H9 (cell line): ENCODE results near the gene XRN2. TPM values are rescaled to one million over a fixed set of nuclear protein-coding genes. Genes with fewer than 3 reads are reported as not detected.

Experiments used
- DNase-seq: peaks from one replicate; pipeline ENCODE4 v3.0.0-alpha.2; 2017
- H2AFZ ChIP-seq: one replicate; pipeline ENCODE4 v1.6.1; 2013; ENCODE audit warnings: mild to moderate bottlenecking, low read length, control low read depth, moderate library complexity
- H2AK5ac ChIP-seq: 2 replicates; pipeline ENCODE4 v1.6.1; 2013; ENCODE audit warnings: low read length, control low read depth, mixed read lengths; ENCODE audit not compliant: insufficient read length
- H2BK120ac ChIP-seq: one replicate; pipeline ENCODE4 v1.6.1; 2013; ENCODE audit warnings: low read depth, mild to moderate bottlenecking, low read length, control low read depth, inconsistent platforms; ENCODE audit not compliant: poor library complexity, severe bottlenecking
- H2BK12ac ChIP-seq: 2 replicates; pipeline ENCODE4 v1.6.1; 2013; ENCODE audit warnings: low read length, control low read depth, mixed read lengths, low read depth; ENCODE audit not compliant: insufficient read length
- H2BK15ac ChIP-seq: 2 replicates; pipeline ENCODE4 v1.6.1; 2013; ENCODE audit warnings: low read depth, low read length, control low read depth
- H2BK20ac ChIP-seq: one replicate; pipeline ENCODE4 v1.6.1; 2013; ENCODE audit warnings: low read depth, mild to moderate bottlenecking, low read length, control low read depth, inconsistent platforms; ENCODE audit not compliant: poor library complexity, severe bottlenecking
- H2BK5ac ChIP-seq: 2 replicates; pipeline ENCODE4 v1.6.1; 2013; ENCODE audit warnings: low read length, control low read depth, mixed read lengths; ENCODE audit not compliant: insufficient read length
- H3K14ac ChIP-seq: 2 replicates; pipeline ENCODE4 v1.6.1; 2013; ENCODE audit warnings: low read length, control low read depth; ENCODE audit not compliant: insufficient read depth
- H3K18ac ChIP-seq: 2 replicates; pipeline ENCODE4 v1.6.1; 2013; ENCODE audit warnings: low read depth, mild to moderate bottlenecking, mixed read lengths, low read length, control low read depth; ENCODE audit not compliant: insufficient read length
- H3K23ac ChIP-seq: 2 replicates; pipeline ENCODE4 v1.6.1; 2013; ENCODE audit warnings: low read length, control low read depth, mixed read lengths, low read depth; ENCODE audit not compliant: insufficient read length
- H3K23me2 ChIP-seq: 2 replicates; pipeline ENCODE4 v1.6.1; 2013; ENCODE audit warnings: low read depth, mild to moderate bottlenecking, mixed read lengths, low read length, control low read depth; ENCODE audit not compliant: insufficient read length, poor library complexity, severe bottlenecking
- H3K27ac ChIP-seq: 2 replicates; pipeline ENCODE4 v1.5.1; 2013; ENCODE audit warnings: low read length, control low read depth, mixed read lengths, low read depth; ENCODE audit not compliant: insufficient read length
- H3K27me3 ChIP-seq: 2 replicates; pipeline ENCODE4 v1.6.1; 2013; ENCODE audit warnings: low read length, control low read depth, inconsistent platforms; ENCODE audit not compliant: insufficient read depth
- H3K4ac ChIP-seq: 2 replicates; pipeline ENCODE4 v1.6.1; 2013; ENCODE audit warnings: low read depth, mild to moderate bottlenecking, control low read depth, inconsistent platforms, low read length, moderate library complexity
- H3K4me1 ChIP-seq: 2 replicates; pipeline ENCODE4 v1.6.1; 2013; ENCODE audit warnings: low read length, control low read depth, inconsistent platforms; ENCODE audit not compliant: insufficient read depth
- H3K4me2 ChIP-seq: 2 replicates; pipeline ENCODE4 v1.6.1; 2013; ENCODE audit warnings: low read length, control low read depth, mixed read lengths; ENCODE audit not compliant: insufficient read length, insufficient read depth
- H3K56ac ChIP-seq: 2 replicates; pipeline ENCODE4 v1.6.1; 2013; ENCODE audit warnings: low read depth, mild to moderate bottlenecking, mixed read lengths, low read length, control low read depth; ENCODE audit not compliant: insufficient read length
- H3K79me1 ChIP-seq: 2 replicates; pipeline ENCODE4 v1.6.1; 2013; ENCODE audit warnings: low read depth, mild to moderate bottlenecking, moderate library complexity, low read length, control low read depth, inconsistent platforms; ENCODE audit not compliant: insufficient read depth, poor library complexity, severe bottlenecking
- H3K79me2 ChIP-seq: 2 replicates; pipeline ENCODE4 v1.6.1; 2013; ENCODE audit warnings: low read length, control low read depth, inconsistent platforms; ENCODE audit not compliant: insufficient read depth
- H3K9ac ChIP-seq: 2 replicates; pipeline ENCODE4 v1.6.1; 2013; ENCODE audit warnings: low read length, control low read depth, mixed read lengths; ENCODE audit not compliant: insufficient read length; ENCODE audit errors: extremely low read depth
- H3K9me3 ChIP-seq: one replicate; pipeline ENCODE4 v1.6.1; 2013; ENCODE audit warnings: low read depth, low read length, inconsistent platforms; ENCODE audit not compliant: control insufficient read depth
- H3T11ph ChIP-seq: one replicate; pipeline ENCODE4 v1.6.1; 2013; ENCODE audit warnings: mild to moderate bottlenecking, low read length, control low read depth, inconsistent platforms
- H4K20me1 ChIP-seq: one replicate; pipeline ENCODE4 v1.6.1; 2013; ENCODE audit not compliant: control insufficient read depth, insufficient read length, insufficient read depth
- H4K5ac ChIP-seq: 2 replicates; pipeline ENCODE4 v1.6.1; 2013; ENCODE audit warnings: low read depth, mild to moderate bottlenecking, mixed read lengths, low read length, control low read depth; ENCODE audit not compliant: insufficient read length
- H4K8ac ChIP-seq: replicated peaks from 2 replicates; pipeline ENCODE4 v1.6.1; 2013; ENCODE audit warnings: low read length, control low read depth, mixed read lengths, low read depth; ENCODE audit not compliant: insufficient read length
- H4K91ac ChIP-seq: 2 replicates; pipeline ENCODE4 v1.6.1; 2013; ENCODE audit warnings: low read depth, mild to moderate bottlenecking, moderate library complexity, mixed read lengths, low read length, control low read depth; ENCODE audit not compliant: insufficient read length
- H3K27ac Mint-ChIP-seq, 3 experiments: 2 replicates in 2 of 3; 3 replicates in 1 of 3; pipeline ENCODE4 v1.8.0; 2020 to 2021; ENCODE audit warnings: mixed read lengths in 3 of 3, mild to moderate bottlenecking in 1 of 3, moderate library complexity in 1 of 3
- H3K27me3 Mint-ChIP-seq: 2 replicates; pipeline ENCODE4 v1.8.0; 2021; ENCODE audit warnings: low read depth, mild to moderate bottlenecking, moderate library complexity, mixed read lengths
- H3K36me3 Mint-ChIP-seq, 3 experiments: 2 replicates in 2 of 3; 3 replicates in 1 of 3; pipeline ENCODE4 v1.8.0; 2020 to 2021; ENCODE audit warnings: low read depth in 3 of 3, mixed read lengths in 3 of 3; ENCODE audit not compliant: insufficient read depth in 1 of 3
- H3K4me1 Mint-ChIP-seq, 2 experiments: 2 replicates each; pipeline ENCODE4 v1.8.0; 2020; ENCODE audit warnings: mixed read lengths in 2 of 2
- H3K4me3 Mint-ChIP-seq, 2 experiments: 2 replicates in 1 of 2; 3 replicates in 1 of 2; pipeline ENCODE4 v1.8.0; 2020 to 2021; ENCODE audit warnings: mild to moderate bottlenecking in 2 of 2, mixed read lengths in 2 of 2, moderate library complexity in 1 of 2
- H3K9me3 Mint-ChIP-seq, 2 experiments: 2 replicates in 1 of 2; 3 replicates in 1 of 2; pipeline ENCODE4 v1.8.0; 2020; ENCODE audit warnings: mild to moderate bottlenecking in 2 of 2, mixed read lengths in 2 of 2, moderate library complexity in 1 of 2
- CTCF ChIP-seq: fragments of 200-600 bp; sonication (generic); conservative IDR thresholded peaks from 3 replicates; pipeline ENCODE4 v1.8.0; 2021; ENCODE audit warnings: antibody characterized with exemption, mild to moderate bottlenecking
- WGBS: extraction: QIAGEN DNeasy Blood & Tissue Kit; methylation state at CpG from one replicate; pipeline ENCODE4 v1.1.7; 2013; ENCODE audit warnings: missing lambda C conversion rate, low lambda C conversion rate, mixed read lengths; ENCODE audit not compliant: insufficient read length; ENCODE audit errors: extremely low coverage; 5-methylcytosine and 5-hydroxymethylcytosine counted together
- total RNA-seq: library from RNA; stranded (reverse); gene quantifications from 2 replicates; pipeline ENCODE4 v1.2.1, GENCODE V29; 2021

The XRN2 gene
- total RNA-seq, 1 experiment from 2014 or later: 96.7 TPM

GRCh38 chr20:21259346-21259745 lies 43.8 kb upstream of the XRN2 start:
- no peak overlapping the region for H3T11ph ChIP-seq
- TF ChIP-seq CTCF: no peak
- H3K18ac ChIP-seq: no peak overlapping the region
- H2BK12ac ChIP-seq: no peak overlapping the region
- no peaks in the 10 kb centered on the region for H3K79me2 ChIP-seq
- no peak overlapping the region for H2BK15ac ChIP-seq
- DNase-seq: no peak
- H3K14ac ChIP-seq: no peak overlapping the region
- WGBS: no CpG with 5 or more reads among the region's 8 CpGs
- Mint-ChIP-seq H3K27ac (no peak overlapping the region), H3K36me3 (no peaks in the 10 kb centered on the region; a peak in 1 of 7 replicates), H3K9me3 (no peaks in the 10 kb centered on the region; a peak in 1 of 5 replicates), H3K27me3 (peaks cover 2% of the 10 kb centered on the region), H3K4me3 (no peak overlapping the region), H3K4me1 (no peaks in the 10 kb centered on the region)
- H2BK20ac ChIP-seq: no peak overlapping the region
- no peaks in the 10 kb centered on the region for H3K9me3 ChIP-seq
- H4K20me1 ChIP-seq: no peaks in the 10 kb centered on the region
- H3K23me2 ChIP-seq: no peaks in the 10 kb centered on the region
- H4K5ac ChIP-seq: no peak overlapping the region
- H3K9ac ChIP-seq: no peak overlapping the region
- no peak overlapping the region for H3K4me2 ChIP-seq
- H3K4me1 ChIP-seq: no peaks in the 10 kb centered on the region
- no peak overlapping the region for H3K4ac ChIP-seq
- no peak overlapping the region for H2AK5ac ChIP-seq
- H4K8ac ChIP-seq: no peak overlapping the region
- H3K56ac ChIP-seq: no peak overlapping the region
- no peaks in the 10 kb centered on the region for H3K79me1 ChIP-seq
- H2BK5ac ChIP-seq: no peak overlapping the region
- H3K27me3 ChIP-seq: no peaks in the 10 kb centered on the region; the same call in 1 of the 2 replicates
- no peak overlapping the region for H4K91ac ChIP-seq
- H3K23ac ChIP-seq: no peak overlapping the region
- H3K27ac ChIP-seq: no peak overlapping the region
- H2AFZ ChIP-seq: no peak overlapping the region
- no peak overlapping the region for H2BK120ac ChIP-seq
